HL-60/S4 (cell line): ENCODE results near the gene ALKBH8.
"Not testable (repeated sequence)": the region's sequence is repeated elsewhere in the genome, so short reads cannot be mapped to it uniquely, and the experiment has no call there.

Source experiments
- in situ Hi-C: fragments of 300-500 bp; cut with MboI; formaldehyde crosslinking; loops from 2 replicates; pipeline ENCODE4 v1.14.3; 2022; ENCODE audit warnings: low sequenced_read_pairs

Gene ALKBH8

GRCh38 chr11:107508201-107508857 is 57.2 kb downstream of the ALKBH8 start:
- in situ Hi-C loops = no loop called here

- in situ Hi-C loops = no loop called here
Observed at GRCh38 chr11:107505647-107506225, 59.8 kb downstream of the ALKBH8 start.

- in situ Hi-C loops = no loop called here
Observed at GRCh38 chr11:107504981-107505380, 60.6 kb downstream of the ALKBH8 start.

DNA sequence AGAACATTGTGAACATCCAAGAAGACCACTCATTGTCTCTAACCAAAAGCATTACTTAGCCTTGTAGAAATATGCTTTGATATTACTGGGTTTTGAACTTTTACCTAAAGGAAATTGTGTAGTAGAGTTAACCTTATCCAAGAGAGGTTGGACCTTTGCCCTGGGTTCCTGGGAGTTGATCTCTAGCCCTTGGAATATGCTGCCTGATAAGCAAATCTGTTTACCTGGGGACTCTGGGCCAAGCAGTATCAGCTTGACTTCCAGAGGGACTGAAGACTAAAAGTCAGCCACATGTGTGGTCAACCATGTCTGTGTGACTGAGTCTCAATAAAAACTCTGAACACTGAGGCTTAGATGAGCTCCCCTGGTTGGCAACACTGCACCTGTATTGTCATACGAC is 63.8 kb downstream of the ALKBH8 start:
- in situ Hi-C loops = no loop called here

GRCh38 chr11:107497371-107497770 is 68.2 kb downstream of the ALKBH8 start:
- in situ Hi-C loops = not testable (repeated sequence)

DNA sequence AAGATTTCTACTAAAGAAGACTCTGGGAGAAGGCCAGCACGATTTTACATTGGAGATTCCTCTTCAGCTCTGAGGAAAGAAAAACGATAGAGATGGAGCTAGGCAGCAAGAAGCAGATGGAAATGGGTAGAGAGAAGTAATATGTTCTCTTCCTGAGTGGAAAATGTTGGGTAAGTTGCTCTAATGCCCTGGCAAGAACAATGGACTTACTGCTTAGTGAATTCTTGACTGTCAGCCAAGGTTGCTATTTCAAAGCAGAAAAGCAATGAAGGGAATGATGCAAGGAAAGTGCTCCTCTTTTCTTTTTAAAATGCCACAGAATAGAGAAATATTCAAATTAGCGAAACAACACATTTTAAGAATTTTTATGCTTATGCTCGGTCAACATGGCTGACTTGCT is 69.5 kb downstream of the ALKBH8 start:
- in situ Hi-C loops = no loop called here

DNA sequence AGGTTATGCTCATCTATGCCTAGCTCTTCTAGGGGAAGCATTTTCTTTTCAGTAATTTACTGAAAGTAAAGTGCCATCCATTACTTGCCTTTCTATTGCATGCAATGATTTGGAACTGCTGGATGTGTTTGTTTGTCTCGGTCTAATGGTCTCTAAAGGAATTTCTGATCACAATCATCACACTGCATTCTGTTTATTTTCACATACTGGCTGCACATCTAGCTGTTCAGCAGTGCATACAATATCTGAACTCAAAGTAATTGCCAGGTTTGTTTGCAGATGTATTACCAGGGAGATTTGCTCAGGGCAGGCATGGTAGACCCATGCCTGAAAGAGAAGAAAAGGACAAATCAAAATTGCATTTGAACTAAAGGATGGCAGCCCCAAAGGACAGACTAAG is 71.5 kb downstream of the ALKBH8 start:
- in situ Hi-C loops = no loop called here

DNA sequence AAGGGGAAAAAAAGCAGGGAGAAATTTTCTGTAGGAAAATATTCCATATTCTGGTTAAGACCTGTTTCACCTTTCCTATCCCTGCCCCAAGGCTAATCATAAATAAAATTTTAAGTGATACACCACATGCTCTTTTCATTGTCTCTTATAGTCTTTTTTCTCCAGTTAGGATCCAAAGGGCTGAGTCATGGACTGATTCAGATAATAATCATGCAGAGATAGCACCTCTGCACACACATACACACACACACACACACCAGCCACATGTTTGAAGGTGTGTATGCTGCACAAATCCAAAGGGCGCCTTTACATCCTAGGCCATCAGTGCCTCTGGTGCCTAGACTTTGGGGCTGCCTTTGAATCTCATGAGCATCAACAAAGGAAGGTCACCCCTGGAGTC is 72.4 kb downstream of the ALKBH8 start:
- in situ Hi-C loops = no loop called here

GRCh38 chr11:107490836-107491235 is 74.7 kb downstream of the ALKBH8 start:
- in situ Hi-C loops = no loop called here

- in situ Hi-C loops = no loop called here
Observed at GRCh38 chr11:107482234-107482633, 83.3 kb downstream of the ALKBH8 start.

GRCh38 chr11:107478922-107479321 is 86.6 kb downstream of the ALKBH8 start:
- in situ Hi-C loops = no loop called here

- in situ Hi-C loops = no loop called here
Observed at GRCh38 chr11:107477820-107478219, 87.7 kb downstream of the ALKBH8 start.

GRCh38 chr11:107473792-107474191 is 91.7 kb downstream of the ALKBH8 start:
- in situ Hi-C loops = no loop called here

DNA sequence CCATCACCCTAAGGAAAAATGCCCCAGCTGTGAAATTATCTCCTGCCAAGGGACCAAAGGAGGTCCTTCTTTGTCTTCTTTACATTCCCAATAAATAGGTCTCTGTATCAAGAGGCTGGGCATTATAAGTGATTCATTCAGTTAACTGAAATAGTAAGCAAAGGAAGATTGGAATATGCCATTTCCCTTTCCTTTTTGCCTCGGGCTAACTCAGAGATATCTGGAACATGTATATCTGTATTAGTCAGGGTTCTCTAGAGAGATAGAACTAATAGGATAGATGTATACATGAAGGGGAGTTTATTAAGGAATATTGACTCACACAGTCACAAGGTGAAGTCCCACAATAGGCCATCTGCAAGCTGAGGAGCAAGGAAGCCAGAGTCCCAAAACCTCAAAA is 92.6 kb downstream of the ALKBH8 start:
- in situ Hi-C loops = no loop called here

- in situ Hi-C loops = no loop called here
Observed at GRCh38 chr11:107468596-107468995, 96.9 kb downstream of the ALKBH8 start.

DNA sequence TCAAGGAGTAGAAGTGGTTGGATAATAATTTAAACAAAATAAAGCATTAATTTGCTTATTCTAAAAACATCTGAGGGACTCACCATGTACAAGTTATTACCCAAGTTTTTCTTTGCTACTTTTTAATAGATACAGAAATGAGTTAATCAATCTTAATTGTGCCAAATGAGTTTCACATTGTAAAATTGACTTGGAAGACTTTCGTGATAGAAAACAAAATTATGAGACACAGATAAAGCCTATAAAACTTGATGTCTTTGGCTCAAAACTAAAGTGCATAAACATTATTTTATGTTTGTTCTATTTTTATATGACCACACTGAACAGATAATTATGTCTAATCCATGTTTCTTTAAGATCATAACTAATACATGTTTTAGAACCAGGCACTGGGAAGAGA is 97.8 kb downstream of the ALKBH8 start:
- in situ Hi-C loops = no loop called here

- in situ Hi-C loops = not testable (repeated sequence)
Observed at GRCh38 chr11:107466275-107466866, 99.2 kb downstream of the ALKBH8 start.

DNA sequence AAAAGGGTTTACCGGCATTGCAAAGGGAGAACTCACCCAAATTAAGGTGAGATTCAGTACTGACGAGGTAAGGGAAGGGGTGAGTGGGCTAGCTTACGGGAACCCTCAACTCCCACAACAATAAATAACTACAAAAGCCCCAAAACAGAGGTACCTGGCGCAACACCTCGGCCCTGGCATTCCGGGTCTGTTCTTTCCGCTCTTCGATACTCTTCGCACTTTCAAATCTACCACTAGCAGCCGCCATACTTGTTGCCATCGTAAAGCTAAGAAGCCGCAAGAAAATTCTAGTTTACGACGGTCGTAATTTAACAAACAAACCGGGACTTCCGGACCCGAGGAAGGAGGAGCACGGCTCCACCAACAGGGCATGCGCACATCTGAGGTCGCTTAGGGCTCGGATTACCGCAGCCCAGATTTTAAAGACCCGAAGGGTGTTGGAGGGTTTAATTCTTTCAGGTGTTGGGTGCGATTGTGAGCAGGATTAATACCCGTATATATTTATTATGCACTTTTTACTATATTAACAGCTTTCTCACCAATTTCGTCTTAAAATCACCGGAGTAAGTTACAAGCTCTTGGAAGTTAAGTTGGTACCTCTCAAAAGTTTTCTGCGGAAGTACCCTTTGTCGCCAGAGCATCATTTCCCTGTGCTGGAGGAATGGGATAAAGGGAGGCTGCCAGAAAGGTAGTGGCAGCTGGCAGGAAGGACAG is 107.8 kb downstream of the ALKBH8 start, which contains the start of gene CWF19L2:
Gene CWF19L2 (minus strand): TSS at position 268 of the 714 bp plus-strand sequence. CDS start 9 bp downstream, at position 259.
- in situ Hi-C loops = no loop called here

DNA sequence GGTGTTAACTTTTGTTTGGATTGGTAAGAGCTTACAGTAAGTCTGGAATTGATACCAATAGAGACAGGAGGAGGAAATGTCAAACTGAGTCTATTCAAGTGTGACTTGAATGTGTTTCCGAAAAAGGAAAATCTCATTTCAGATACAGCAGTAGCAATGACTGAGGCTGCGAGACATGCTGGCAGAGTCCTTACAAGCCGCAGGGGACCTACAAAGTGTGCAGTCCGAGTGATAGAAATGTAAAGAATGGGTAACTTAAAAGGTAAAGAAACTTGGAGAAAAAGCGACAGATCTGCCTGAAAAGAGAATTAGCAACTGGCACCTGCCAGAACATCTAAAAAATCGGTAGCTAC is 108.4 kb downstream of the ALKBH8 start:
- in situ Hi-C loops = no loop called here

GRCh38 chr11:107453594-107454286 is 111.8 kb downstream of the ALKBH8 start:
- in situ Hi-C loops = no loop called here
